K562 (cell line): ENCODE measurements around the gene RAB31. TPM values are rescaled to one million over a fixed set of nuclear protein-coding genes. Genes with fewer than 3 reads are reported as not detected.

Experiments
- ARID2 ChIP-seq: fragments of 450-650 bp; IDR thresholded peaks from 2 replicates; pipeline ENCODE4 v1.6.1; 2017; ENCODE audit warnings: antibody characterized with exemption, mild to moderate bottlenecking
- CBFB ChIP-seq: sonication (generic); formaldehyde crosslinking; IDR thresholded peaks from 2 replicates; pipeline ENCODE4 v1.4.0; 2020; ENCODE audit warnings: mild to moderate bottlenecking, missing genetic modification reagents
- EP300 ChIP-seq: IDR thresholded peaks from 2 replicates; pipeline ENCODE4 v1.6.1; 2012; ENCODE audit warnings: low read length, improper control_type of control experiment
- FOS ChIP-seq: IDR thresholded peaks from 3 replicates; pipeline ENCODE4 v1.6.1; 2011; ENCODE audit not compliant: insufficient read length; ENCODE audit errors: extremely low read depth
- FOXP1 ChIP-seq: sonication (generic); formaldehyde crosslinking; IDR thresholded peaks from 2 replicates; pipeline ENCODE4 v1.8.0; 2022; ENCODE audit warnings: mild to moderate bottlenecking, missing genetic modification reagents
- GTF2A2 ChIP-seq: IDR thresholded peaks from 2 replicates; pipeline ENCODE4 v1.6.1; 2016; ENCODE audit warnings: mild to moderate bottlenecking, missing genetic modification characterization, missing compliant biosample characterization
- POU5F1 ChIP-seq: fragments of 150-350 bp; IDR thresholded peaks from 2 replicates; pipeline ENCODE4 v1.6.1; 2014; ENCODE audit warnings: borderline replicate concordance, low read length, low read depth, mild to moderate bottlenecking; ENCODE audit not compliant: partially characterized antibody
- SMARCB1 ChIP-seq: IDR thresholded peaks from 2 replicates; pipeline ENCODE4 v1.6.1; 2011; ENCODE audit warnings: improper control_type of control experiment, low read depth; ENCODE audit not compliant: insufficient read length
- SRSF3 ChIP-seq: fragments of 200-400 bp; formaldehyde crosslinking; IDR thresholded peaks from 2 replicates; pipeline ENCODE4 v1.6.1; 2016; ENCODE audit warnings: mild to moderate bottlenecking, low read length, moderate library complexity; ENCODE audit not compliant: insufficient read depth
- TCFL5 ChIP-seq: fragments of 250-450 bp; sonication (Bioruptor Pico); conservative IDR thresholded peaks from 2 replicates; pipeline ENCODE4 v1.6.1; 2021; ENCODE audit warnings: mild to moderate bottlenecking, moderate library complexity, matching md5 sums
- TEAD2 ChIP-seq: fragments of 450-650 bp; IDR thresholded peaks from 2 replicates; pipeline ENCODE4 v1.6.1; 2016; ENCODE audit warnings: missing genetic modification characterization, control low read depth, missing compliant biosample characterization
- ZBTB9 ChIP-seq: fragments of 450-650 bp; formaldehyde crosslinking; IDR thresholded peaks from 2 replicates; pipeline ENCODE4 v1.4.0; 2020; ENCODE audit warnings: mild to moderate bottlenecking, moderate library complexity
- ZFP36 ChIP-seq: fragments of 150-350 bp; IDR thresholded peaks from 2 replicates; pipeline ENCODE4 v1.6.1; 2018; ENCODE audit warnings: low read length, low read depth; ENCODE audit not compliant: partially characterized antibody
- ZNF274 ChIP-seq: IDR thresholded peaks from 2 replicates; pipeline ENCODE4 v1.6.1; 2011; ENCODE audit warnings: low read depth, mild to moderate bottlenecking, low read length, moderate library complexity, borderline replicate concordance
- ZNF449 ChIP-seq: fragments of 250-450 bp; sonication (Bioruptor Pico); IDR thresholded peaks from 2 replicates; pipeline ENCODE4 v1.8.0; 2022; ENCODE audit warnings: moderate library complexity, mild to moderate bottlenecking, inconsistent platforms
- ZNF696 ChIP-seq: fragments of 250-450 bp; sonication (Bioruptor Pico); conservative IDR thresholded peaks from 2 replicates; pipeline ENCODE4 v1.4.0; 2020; ENCODE audit warnings: mild to moderate bottlenecking, moderate library complexity
- ZNF785 ChIP-seq: fragments of 250-450 bp; sonication (Bioruptor Pico); IDR thresholded peaks from 2 replicates; pipeline ENCODE4 v1.4.0; 2020; ENCODE audit warnings: mild to moderate bottlenecking
- polyA plus RNA-seq, 8 experiments: library from polyadenylated mRNA; depleted of rRNA in 4 of 8; stranded (reverse) in 5 of 8; unstranded in 3 of 8; fragments of >200 nt; fragmentation: Nextera tagmentation in 2 of 8; fragmentation: Illumina TruSeq in 1 of 8; extraction: Ambion mirVana in 2 of 8; extraction: Trizol in 1 of 8; gene quantifications; 2 replicates each; pipeline versions ENCODE4 v1.2.1 to v1.2.3, GENCODE V29; 2011 to 2014; ENCODE audit warnings: inconsistent platforms in 1 of 8, missing spikeins in 1 of 8
- total RNA-seq, 7 experiments: library from RNA; depleted of rRNA in 6 of 7; stranded (reverse); fragments of >200 nt in 6 of 7; fragmentation: Illumina TruSeq in 2 of 7; extraction: Trizol in 2 of 7; gene quantifications; 2 replicates each; pipeline versions ENCODE4 v1.2.1 to v1.2.3, GENCODE V29; 2011 to 2021; ENCODE audit warnings: low replicate concordance in 1 of 7
- TF ChIP-seq, protein P1 (sequence below): sonication (generic); formaldehyde crosslinking; IDR thresholded peaks from 2 replicates; pipeline ENCODE4 v1.5.0; 2020; ENCODE audit warnings: missing genetic modification reagents
- TF ChIP-seq, protein P2 (sequence below): sonication (generic); formaldehyde crosslinking; IDR thresholded peaks from 2 replicates; pipeline ENCODE4 v1.8.1; 2022; ENCODE audit warnings: missing genetic modification reagents
- TF ChIP-seq, protein P3 (sequence below), 2 experiments: IDR thresholded peaks; 2 replicates each; pipeline ENCODE4 v1.6.1; 2011; ENCODE audit warnings: borderline replicate concordance in 1 of 2, control low read depth in 1 of 2, low read depth in 1 of 2, low read length in 1 of 2, mild to moderate bottlenecking in 1 of 2, mixed read lengths in 1 of 2, moderate library complexity in 1 of 2; ENCODE audit not compliant: insufficient read depth in 1 of 2, insufficient read length in 1 of 2, poor library complexity in 1 of 2, severe bottlenecking in 1 of 2; ENCODE audit errors: extremely low read depth in 1 of 2

The RAB31 gene
- total and polyA plus RNA-seq, 9 of the 15 experiments (the other 6 are each of a cell fraction or from before 2014, with no cell fraction given) = 20.7 to 70.4 (median 41.3) TPM

GRCh38 chr18:9876867-9877654 lies 169.0 kb downstream of the RAB31 start (continued):
- TF ChIP-seq ZNF785 (CRISPR knock-in tag) (no peak), POU5F1 (no peak), SRSF3 (no peak), ZNF449 (CRISPR knock-in tag) (no peak), TEAD2 (peak; percentile 92; the same call in 1 of the 2 replicates), CBFB (no peak), GTF2A2 (tag) (no peak), EP300 (peak; percentile 96), FOXP1 (no peak), SMARCB1 (peak; percentile 63), ZNF274 (no peak), TCFL5 (no peak), ZFP36 (peak; percentile 61), ARID2 (peak; percentile 94), ZNF696 (CRISPR knock-in tag) (no peak), FOS (peak; percentile 17), ZBTB9 (CRISPR knock-in tag) (peak; percentile 54)
- TF ChIP-seq, protein P1, sequence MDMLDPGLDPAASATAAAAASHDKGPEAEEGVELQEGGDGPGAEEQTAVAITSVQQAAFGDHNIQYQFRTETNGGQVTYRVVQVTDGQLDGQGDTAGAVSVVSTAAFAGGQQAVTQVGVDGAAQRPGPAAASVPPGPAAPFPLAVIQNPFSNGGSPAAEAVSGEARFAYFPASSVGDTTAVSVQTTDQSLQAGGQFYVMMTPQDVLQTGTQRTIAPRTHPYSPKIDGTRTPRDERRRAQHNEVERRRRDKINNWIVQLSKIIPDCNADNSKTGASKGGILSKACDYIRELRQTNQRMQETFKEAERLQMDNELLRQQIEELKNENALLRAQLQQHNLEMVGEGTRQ (CRISPR knock-in tag) = no peak
- TF ChIP-seq, protein P2, sequence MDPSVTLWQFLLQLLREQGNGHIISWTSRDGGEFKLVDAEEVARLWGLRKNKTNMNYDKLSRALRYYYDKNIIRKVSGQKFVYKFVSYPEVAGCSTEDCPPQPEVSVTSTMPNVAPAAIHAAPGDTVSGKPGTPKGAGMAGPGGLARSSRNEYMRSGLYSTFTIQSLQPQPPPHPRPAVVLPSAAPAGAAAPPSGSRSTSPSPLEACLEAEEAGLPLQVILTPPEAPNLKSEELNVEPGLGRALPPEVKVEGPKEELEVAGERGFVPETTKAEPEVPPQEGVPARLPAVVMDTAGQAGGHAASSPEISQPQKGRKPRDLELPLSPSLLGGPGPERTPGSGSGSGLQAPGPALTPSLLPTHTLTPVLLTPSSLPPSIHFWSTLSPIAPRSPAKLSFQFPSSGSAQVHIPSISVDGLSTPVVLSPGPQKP = no peak
- TF ChIP-seq, protein P3, sequence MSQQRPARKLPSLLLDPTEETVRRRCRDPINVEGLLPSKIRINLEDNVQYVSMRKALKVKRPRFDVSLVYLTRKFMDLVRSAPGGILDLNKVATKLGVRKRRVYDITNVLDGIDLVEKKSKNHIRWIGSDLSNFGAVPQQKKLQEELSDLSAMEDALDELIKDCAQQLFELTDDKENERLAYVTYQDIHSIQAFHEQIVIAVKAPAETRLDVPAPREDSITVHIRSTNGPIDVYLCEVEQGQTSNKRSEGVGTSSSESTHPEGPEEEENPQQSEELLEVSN (IDR thresholded peaks at IDR 0.05; ENCODE audit: borderline replicate concordance in 1 of 2, extremely low read depth in 1 of 2, insufficient read depth in 1 of 2, insufficient read length in 1 of 2, low read depth in 1 of 2, low read length in 1 of 2, poor library complexity in 1 of 2, severe bottlenecking in 1 of 2) = peak; percentile 65 to 71
